Endothelial cell of umbilical vein (primary cell): ENCODE measurements around the gene ERAL1. TPM values are rescaled to one million over a fixed set of nuclear protein-coding genes. Genes with fewer than 3 reads are reported as not detected.

Experiments used
- BruUV-seq: library from RNA; stranded (reverse); fragments of 400-500 nt; replicated peaks from 2 replicates; lab custom pipeline; 2021; lab: Mats Ljungman, UMichigan
- CTCF ChIA-PET: fragments of 300-600, 350-600 bp; sonication (Branson Sonifier 250); formaldehyde crosslinking; loops from one replicate; lab custom pipeline; 2021; ENCODE audit warnings: antibody characterized with exemption, inconsistent platforms; lab: Charles Lee
- POLR2A ChIA-PET: fragments of 300-600, 350-600 bp; sonication (Branson Sonifier 250); formaldehyde crosslinking; loops from one replicate; lab custom pipeline; 2021; ENCODE audit warnings: antibody characterized with exemption, inconsistent platforms; lab: Charles Lee
- DNase-seq: peaks from one replicate; pipeline ENCODE4 v3.0.0-alpha.2; 2011; ENCODE audit warnings: low read depth, low spot score
- FAIRE-seq: peaks from 2 replicates; lab custom pipeline; 2011; peaks lifted over from hg19 to GRCh38; lab: Jason Lieb, UNC
- H2AFZ ChIP-seq: 2 replicates; pipeline ENCODE4 v1.6.0; 2012; ENCODE audit warnings: low read depth, low read length, control low read depth, inconsistent platforms
- H3K27ac ChIP-seq: 2 replicates; pipeline ENCODE4 v1.5.1; 2011; ENCODE audit warnings: low read depth, mild to moderate bottlenecking, control low read depth, low read length, moderate library complexity; ENCODE audit not compliant: insufficient read depth
- H3K27me3 ChIP-seq, 2 experiments: 2 replicates each; pipeline versions ENCODE4 v1.6.0 to v1.6.1; 2011; ENCODE audit warnings: low read length in 2 of 2, mixed read lengths in 1 of 2; ENCODE audit not compliant: control insufficient read depth in 2 of 2, insufficient read depth in 2 of 2
- H3K36me3 ChIP-seq, 2 experiments: 2 replicates in 1 of 2; 3 replicates in 1 of 2; pipeline ENCODE4 v1.5.1; 2011; ENCODE audit warnings: low read length in 2 of 2, mild to moderate bottlenecking in 1 of 2, moderate library complexity in 1 of 2; ENCODE audit not compliant: control insufficient read depth in 2 of 2, insufficient read depth in 2 of 2; ENCODE audit errors: extremely low read depth in 1 of 2
- H3K4me1 ChIP-seq: 3 replicates; pipeline ENCODE4 v1.5.1; 2011; ENCODE audit warnings: mild to moderate bottlenecking, low read length; ENCODE audit not compliant: control insufficient read depth, insufficient read depth; ENCODE audit errors: extremely low read depth
- H3K4me2 ChIP-seq: 2 replicates; pipeline ENCODE4 v1.6.1; 2011; ENCODE audit warnings: low read length, control low read depth, mixed read lengths; ENCODE audit not compliant: insufficient read depth
- H3K4me3 ChIP-seq, 3 experiments: fragments of 200-600 bp in 1 of 3; sonication (generic), shearing (Covaris generic) in 1 of 3; replicated peaks in 1 of 3; 2 replicates each; pipeline ENCODE4 v1.5.1; 2011 to 2016; ENCODE audit warnings: control low read depth in 3 of 3, low read length in 3 of 3, mild to moderate bottlenecking in 2 of 3, inconsistent platforms in 1 of 3, low read depth in 1 of 3, moderate library complexity in 1 of 3; ENCODE audit not compliant: insufficient read depth in 1 of 3
- H3K79me2 ChIP-seq: 2 replicates; pipeline ENCODE4 v1.6.0; 2012; ENCODE audit warnings: low read length, inconsistent platforms; ENCODE audit not compliant: control insufficient read depth, insufficient read depth
- H3K9ac ChIP-seq: replicated peaks from 2 replicates; pipeline ENCODE3; 2011; ENCODE audit warnings: low read length, control low read depth; ENCODE audit not compliant: insufficient read depth; ENCODE audit errors: extremely low read depth
- H3K9me1 ChIP-seq: replicated peaks from 3 replicates; pipeline ENCODE4 v1.6.0; 2011; ENCODE audit warnings: mild to moderate bottlenecking, low read length; ENCODE audit not compliant: control insufficient read depth, insufficient read depth; ENCODE audit errors: extremely low read depth
- H3K9me3 ChIP-seq: replicated peaks from 2 replicates; pipeline ENCODE4 v1.5.1; 2012; ENCODE audit warnings: low read length, inconsistent platforms; ENCODE audit not compliant: control insufficient read depth, insufficient read depth
- H4K20me1 ChIP-seq: replicated peaks from 2 replicates; pipeline ENCODE3; 2011; ENCODE audit warnings: mild to moderate bottlenecking, low read length; ENCODE audit not compliant: control insufficient read depth, insufficient read depth; ENCODE audit errors: extremely low read depth
- EZH2 ChIP-seq: IDR thresholded peaks from 2 replicates; pipeline ENCODE4 v1.6.1; 2012; ENCODE audit warnings: borderline replicate concordance, low read depth, mild to moderate bottlenecking, moderate library complexity, low read length, inconsistent platforms; ENCODE audit not compliant: severe bottlenecking
- FOS ChIP-seq: IDR thresholded peaks from 2 replicates; pipeline ENCODE4 v1.6.1; 2011; ENCODE audit warnings: mild to moderate bottlenecking, low read length, moderate library complexity, borderline replicate concordance; ENCODE audit not compliant: insufficient read depth
- GATA2 ChIP-seq: IDR thresholded peaks from 2 replicates; pipeline ENCODE4 v1.7.0; 2011; ENCODE audit warnings: low read depth, mild to moderate bottlenecking, moderate library complexity, mixed read lengths, low read length; ENCODE audit not compliant: insufficient read length, insufficient read depth
- JUN ChIP-seq: IDR thresholded peaks from 2 replicates; pipeline ENCODE4 v1.6.1; 2011; ENCODE audit warnings: borderline replicate concordance, low read depth; ENCODE audit not compliant: insufficient read length, insufficient read depth
- MYC ChIP-seq: IDR thresholded peaks from one replicate; pipeline ENCODE4 v1.6.1; 2011; ENCODE audit warnings: mild to moderate bottlenecking, low read depth, low read length
- POLR2A ChIP-seq: IDR thresholded peaks from 2 replicates; pipeline ENCODE4 v1.6.1; 2012; ENCODE audit warnings: low read depth, mild to moderate bottlenecking, control low read depth, low read length
- POLR2AphosphoS5 ChIP-seq: IDR thresholded peaks from 2 replicates; pipeline ENCODE4 v1.6.1; 2012; ENCODE audit warnings: low read depth, mild to moderate bottlenecking, control low read depth, low read length, moderate library complexity; ENCODE audit not compliant: insufficient read depth
- dilution Hi-C: fragments of 300-500 bp; cut with MboI; formaldehyde crosslinking; loops from one replicate; pipeline ENCODE4 v1.15.0; 2019; ENCODE audit warnings: low sequenced_read_pairs; ENCODE audit not compliant: extremely low pct_ligation_motif_present
- intact Hi-C: fragments of 100-400 bp; cut with micrococcal nuclease; formaldehyde crosslinking; loops from one replicate; pipeline ENCODE4 v1.10.0; 2022
- polyA plus RNA-seq, 4 experiments: library from polyadenylated mRNA; depleted of rRNA in 3 of 4; stranded (reverse) in 3 of 4; unstranded in 1 of 4; fragments of >200 nt; gene quantifications; 2 replicates each; pipeline versions ENCODE4 v1.2.1 to v1.2.3, GENCODE V29; 2011 to 2012; ENCODE audit warnings: missing spikeins in 1 of 4
- total RNA-seq: library from RNA; stranded (reverse); gene quantifications from 2 replicates; pipeline ENCODE4 v1.2.3, GENCODE V29; 2021
- TF ChIP-seq, protein P1 (sequence below): IDR thresholded peaks from 2 replicates; pipeline ENCODE4 v1.6.1; 2011; ENCODE audit not compliant: insufficient read depth, insufficient read length
- TF ChIP-seq, protein P2 (sequence below), 2 donors: IDR thresholded peaks; 1 replicate in 1 of 2; 2 replicates in 1 of 2; pipeline ENCODE4 v1.5.1; 2011; ENCODE audit warnings: low read length in 2 of 2, mild to moderate bottlenecking in 2 of 2, moderate library complexity in 2 of 2, control low read depth in 1 of 2, inconsistent platforms in 1 of 2, low read depth in 1 of 2; ENCODE audit not compliant: insufficient read depth in 1 of 2; ENCODE audit errors: extremely low read depth in 1 of 2

Gene ERAL1
- total and polyA plus RNA-seq, 2 donors (not counting 3 experiments of a cell fraction or from before 2014, with no cell fraction given), result 58.0 to 86.6 TPM

DNA sequence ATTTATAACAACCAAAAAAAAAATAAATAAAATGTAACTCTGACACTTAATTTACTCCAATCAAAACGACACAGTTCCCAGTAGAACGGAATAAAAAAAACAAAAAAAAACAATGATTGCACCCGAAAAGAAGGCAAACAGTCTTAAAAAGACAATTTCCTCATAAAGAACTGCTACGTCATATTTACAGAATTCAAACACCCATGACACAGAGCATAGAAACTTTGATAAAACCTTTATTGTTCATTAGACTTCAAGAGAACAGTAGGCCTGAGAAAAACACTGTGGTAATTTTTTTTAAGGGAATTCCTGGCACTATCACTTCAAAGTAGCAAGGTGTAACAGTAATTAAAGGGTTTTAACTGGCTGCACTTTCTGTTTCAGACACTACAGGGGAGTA, 38.3 kb upstream of the ERAL1 start:
- CTCF ChIA-PET, result no interaction called here
- BruUV-seq, result no TSS peak

More for the DNA sequence above, 38.3 kb upstream of the ERAL1 start:
- no peak overlapping the region for H2AFZ ChIP-seq
- H3K9me1 ChIP-seq, result no peaks in the 10 kb centered on the region
- H3K4me1 ChIP-seq, result peaks cover 1% of the 10 kb centered on the region
- no peak overlapping the region for H3K9ac ChIP-seq
- H3K79me2 ChIP-seq, result peaks cover 50% of the 10 kb centered on the region
- intact Hi-C loops (no loop called here), dilution Hi-C loops (no loop called here)
- no peak for TF ChIP-seq GATA2
- TF ChIP-seq, protein P1, sequence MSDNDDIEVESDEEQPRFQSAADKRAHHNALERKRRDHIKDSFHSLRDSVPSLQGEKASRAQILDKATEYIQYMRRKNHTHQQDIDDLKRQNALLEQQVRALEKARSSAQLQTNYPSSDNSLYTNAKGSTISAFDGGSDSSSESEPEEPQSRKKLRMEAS, result no peak
- TF ChIP-seq EZH2, result no peak
- no peak for TF ChIP-seq JUN
- TF ChIP-seq, protein P2, sequence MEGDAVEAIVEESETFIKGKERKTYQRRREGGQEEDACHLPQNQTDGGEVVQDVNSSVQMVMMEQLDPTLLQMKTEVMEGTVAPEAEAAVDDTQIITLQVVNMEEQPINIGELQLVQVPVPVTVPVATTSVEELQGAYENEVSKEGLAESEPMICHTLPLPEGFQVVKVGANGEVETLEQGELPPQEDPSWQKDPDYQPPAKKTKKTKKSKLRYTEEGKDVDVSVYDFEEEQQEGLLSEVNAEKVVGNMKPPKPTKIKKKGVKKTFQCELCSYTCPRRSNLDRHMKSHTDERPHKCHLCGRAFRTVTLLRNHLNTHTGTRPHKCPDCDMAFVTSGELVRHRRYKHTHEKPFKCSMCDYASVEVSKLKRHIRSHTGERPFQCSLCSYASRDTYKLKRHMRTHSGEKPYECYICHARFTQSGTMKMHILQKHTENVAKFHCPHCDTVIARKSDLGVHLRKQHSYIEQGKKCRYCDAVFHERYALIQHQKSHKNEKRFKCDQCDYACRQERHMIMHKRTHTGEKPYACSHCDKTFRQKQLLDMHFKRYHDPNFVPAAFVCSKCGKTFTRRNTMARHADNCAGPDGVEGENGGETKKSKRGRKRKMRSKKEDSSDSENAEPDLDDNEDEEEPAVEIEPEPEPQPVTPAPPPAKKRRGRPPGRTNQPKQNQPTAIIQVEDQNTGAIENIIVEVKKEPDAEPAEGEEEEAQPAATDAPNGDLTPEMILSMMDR (IDR thresholded peaks at IDR 0.05; ENCODE audit: extremely low read depth in 1 of 2, insufficient read depth in 1 of 2, low read depth in 1 of 2, low read length in 2 of 2), result no peak
- TF ChIP-seq MYC, result no peak
- TF ChIP-seq POLR2AphosphoS5, result no peak
- no peak for TF ChIP-seq FOS
- no peak for TF ChIP-seq POLR2A
- POLR2A ChIA-PET, result no interaction called here
- H3K36me3 ChIP-seq, result no peaks in the 10 kb centered on the region
- no peak overlapping the region for H3K4me3 ChIP-seq
- no peak overlapping the region for H3K27ac ChIP-seq
- H3K27me3 ChIP-seq, result no peaks in the 10 kb centered on the region
- DNase-seq, result no peak
- no peaks in the 10 kb centered on the region for H3K9me3 ChIP-seq
- peaks cover 3% of the 10 kb centered on the region for H4K20me1 ChIP-seq
- no peak overlapping the region for H3K4me2 ChIP-seq
- no peak for FAIRE-seq
